NK-92 (cell line): ENCODE results near the gene BCS1L.
A peak's percentile ranks its signal among the peaks of the same experiment; 100 is the strongest.

Experiments
- DNase-seq: peaks from one replicate; lab custom pipeline; 2025; ENCODE audit not compliant: unreplicated experiment; lab: John Stamatoyannopoulos, UW

The BCS1L gene, protein sequence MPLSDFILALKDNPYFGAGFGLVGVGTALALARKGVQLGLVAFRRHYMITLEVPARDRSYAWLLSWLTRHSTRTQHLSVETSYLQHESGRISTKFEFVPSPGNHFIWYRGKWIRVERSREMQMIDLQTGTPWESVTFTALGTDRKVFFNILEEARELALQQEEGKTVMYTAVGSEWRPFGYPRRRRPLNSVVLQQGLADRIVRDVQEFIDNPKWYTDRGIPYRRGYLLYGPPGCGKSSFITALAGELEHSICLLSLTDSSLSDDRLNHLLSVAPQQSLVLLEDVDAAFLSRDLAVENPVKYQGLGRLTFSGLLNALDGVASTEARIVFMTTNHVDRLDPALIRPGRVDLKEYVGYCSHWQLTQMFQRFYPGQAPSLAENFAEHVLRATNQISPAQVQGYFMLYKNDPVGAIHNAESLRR

DNA sequence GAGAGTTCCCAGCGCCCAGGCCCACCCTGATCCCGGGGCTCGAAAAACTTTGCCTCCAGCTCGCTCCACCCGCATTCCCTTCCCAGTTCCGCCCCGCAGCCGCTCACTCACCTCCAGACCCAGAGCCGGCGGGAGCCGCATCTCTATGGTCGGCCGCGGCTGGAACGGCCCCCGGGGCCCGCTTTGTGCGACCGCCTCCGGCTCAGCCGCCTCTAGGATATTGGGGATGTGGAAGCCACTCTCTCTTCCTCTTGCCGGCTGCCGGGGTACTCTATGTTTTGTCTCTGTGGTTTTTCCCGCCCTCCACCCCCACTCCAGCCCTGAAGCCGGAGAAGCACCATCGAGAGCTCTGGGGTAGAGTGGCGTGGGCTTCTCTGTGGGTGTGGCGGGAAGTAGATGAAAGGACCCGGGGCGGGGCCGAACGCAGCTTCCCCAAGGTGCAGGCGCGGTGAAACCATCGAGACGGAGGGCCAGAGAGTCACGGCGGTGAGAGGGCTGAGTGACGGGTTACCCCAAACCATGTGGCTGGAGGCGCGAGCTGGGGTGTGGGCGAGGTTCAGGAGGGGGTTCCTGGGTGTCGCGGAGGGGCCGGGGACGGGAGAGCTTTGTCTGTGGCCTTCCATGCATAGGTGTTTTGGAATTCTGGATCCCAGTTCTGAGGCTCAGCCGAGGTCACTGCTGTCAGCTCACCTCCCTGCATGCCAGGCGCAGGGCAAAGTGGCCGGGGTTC is at the start of gene BCS1L, which contains the start of gene ZNF142:
TSS of gene BCS1L (plus strand) at position 426 of the 730 bp plus-strand sequence. CDS start 1,305 bp downstream, outside the sequence.
TSS of gene ZNF142 (minus strand) at position 366 of the 730 bp plus-strand sequence. CDS start 3,194 bp downstream, outside the sequence.
- DNase-seq: peak; percentile 40

DNA sequence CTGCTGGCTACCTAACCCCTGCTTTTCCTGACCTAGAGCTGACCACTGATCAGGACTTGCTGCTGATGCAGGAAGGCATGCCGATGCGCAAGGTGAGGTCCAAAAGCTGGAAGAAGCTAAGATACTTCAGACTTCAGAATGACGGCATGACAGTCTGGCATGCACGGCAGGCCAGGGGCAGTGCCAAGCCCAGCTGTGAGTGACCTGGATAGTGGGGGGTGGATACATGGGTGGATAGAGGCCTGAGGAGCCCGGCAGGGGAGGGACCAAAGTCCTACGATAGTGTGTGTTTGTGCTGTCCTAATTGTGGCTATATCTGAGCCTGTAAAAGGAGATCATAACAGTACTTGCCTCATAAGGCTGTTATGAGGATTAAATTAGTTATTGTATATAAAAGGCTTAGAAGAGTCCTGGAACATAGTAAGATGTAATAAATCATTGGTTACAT is 43.6 kb upstream of the BCS1L start:
- DNase-seq: no peak

DNA sequence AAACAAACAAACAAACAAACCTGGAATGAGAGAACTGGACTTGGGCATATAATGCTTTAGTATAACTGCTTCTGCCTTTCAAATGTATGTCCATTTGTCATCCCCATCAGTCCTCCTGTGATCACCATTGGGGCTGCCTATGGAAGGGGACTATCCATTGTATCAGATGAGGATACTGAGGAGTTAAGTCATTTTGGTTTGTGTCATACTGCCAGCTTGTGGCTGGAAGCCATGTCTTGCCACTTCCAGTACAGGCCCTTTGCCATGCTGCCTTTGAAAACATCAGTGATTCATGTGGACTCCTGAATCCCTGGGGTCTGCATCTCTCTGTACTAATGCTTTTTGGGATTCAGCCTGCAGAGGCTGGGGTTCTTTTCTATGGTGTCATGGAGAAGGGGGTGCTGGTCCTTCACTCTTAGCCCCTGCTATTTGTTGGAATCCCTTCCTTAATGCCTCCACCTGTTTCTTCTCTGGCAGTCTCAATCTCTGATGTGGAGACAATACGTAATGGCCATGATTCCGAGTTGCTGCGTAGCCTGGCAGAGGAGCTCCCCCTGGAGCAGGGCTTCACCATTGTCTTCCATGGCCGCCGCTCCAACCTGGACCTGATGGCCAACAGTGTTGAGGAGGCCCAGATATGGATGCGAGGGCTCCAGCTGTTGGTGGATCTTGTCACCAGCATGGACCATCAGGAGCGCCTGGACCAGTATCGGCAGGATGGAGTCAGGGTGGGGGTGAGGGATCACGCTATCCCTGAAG is 41.2 kb upstream of the BCS1L start:
- no peak for DNase-seq

DNA sequence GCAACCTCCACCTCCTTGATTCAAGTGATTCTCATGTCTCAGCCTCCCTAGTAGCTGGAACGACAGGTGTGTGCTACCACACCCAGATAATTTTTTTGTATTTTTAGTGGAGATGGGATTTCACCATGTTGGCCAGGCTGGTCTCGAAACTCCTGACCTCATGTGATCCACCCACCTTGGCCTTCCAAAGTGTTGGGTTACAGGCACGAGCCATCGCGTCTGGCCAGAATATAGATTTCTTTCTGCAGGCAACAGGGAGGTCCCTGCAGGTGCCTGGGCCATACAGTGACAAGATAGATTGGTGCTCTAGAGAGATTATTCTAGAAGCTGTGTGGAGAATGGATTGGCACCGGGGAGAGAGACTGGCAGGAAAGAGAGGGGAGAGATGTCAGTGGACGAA is 38.5 kb upstream of the BCS1L start:
- DNase-seq: no peak

DNA sequence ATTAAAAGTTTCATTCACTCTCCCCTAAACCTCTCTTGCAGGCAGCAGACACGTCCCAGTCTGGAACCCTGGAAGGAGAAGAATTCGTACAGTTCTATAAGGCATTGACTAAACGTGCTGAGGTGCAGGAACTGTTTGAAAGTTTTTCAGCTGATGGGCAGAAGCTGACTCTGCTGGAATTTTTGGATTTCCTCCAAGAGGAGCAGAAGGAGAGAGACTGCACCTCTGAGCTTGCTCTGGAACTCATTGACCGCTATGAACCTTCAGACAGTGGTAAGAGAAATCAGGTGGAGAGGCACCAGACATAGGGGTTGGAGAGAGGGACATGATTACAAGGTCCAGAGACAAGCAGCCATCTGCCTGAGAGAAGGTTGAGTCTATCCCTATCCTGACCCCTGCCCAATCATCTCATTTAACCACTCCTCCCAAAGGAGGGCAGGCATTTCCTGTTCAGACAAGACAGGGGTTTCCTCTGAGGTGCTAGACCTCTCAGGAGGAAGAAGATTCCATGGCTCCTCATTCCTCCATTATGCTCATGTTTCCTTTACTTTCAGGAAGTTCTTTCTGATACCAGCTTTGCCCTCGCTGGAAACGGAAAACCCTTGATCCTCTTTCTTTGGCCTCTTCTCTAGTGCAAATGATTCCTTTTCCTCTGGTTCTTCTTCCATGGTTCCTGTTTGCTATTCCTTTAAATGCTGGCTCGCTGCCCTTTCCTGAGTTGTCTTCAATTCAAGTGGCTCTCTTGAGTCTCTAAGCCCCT is 36.7 kb upstream of the BCS1L start:
- no peak for DNase-seq

DNA sequence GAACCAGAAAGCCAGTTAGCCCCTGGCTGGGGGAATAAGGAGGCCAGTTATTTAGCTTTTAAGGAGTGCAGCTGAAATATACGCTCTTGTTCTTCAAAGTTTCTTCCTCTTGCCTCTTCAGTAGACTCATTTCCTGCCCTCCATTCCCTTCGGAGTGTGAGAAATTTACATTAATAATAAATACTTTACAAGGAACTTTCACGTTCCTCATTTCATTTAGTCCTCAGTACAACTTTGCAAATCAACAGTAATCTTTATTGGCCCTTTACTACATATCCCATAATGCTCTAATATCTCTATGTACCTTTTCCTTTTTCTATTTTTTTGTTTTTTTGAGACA is 36.1 kb upstream of the BCS1L start:
- DNase-seq: no peak

DNA sequence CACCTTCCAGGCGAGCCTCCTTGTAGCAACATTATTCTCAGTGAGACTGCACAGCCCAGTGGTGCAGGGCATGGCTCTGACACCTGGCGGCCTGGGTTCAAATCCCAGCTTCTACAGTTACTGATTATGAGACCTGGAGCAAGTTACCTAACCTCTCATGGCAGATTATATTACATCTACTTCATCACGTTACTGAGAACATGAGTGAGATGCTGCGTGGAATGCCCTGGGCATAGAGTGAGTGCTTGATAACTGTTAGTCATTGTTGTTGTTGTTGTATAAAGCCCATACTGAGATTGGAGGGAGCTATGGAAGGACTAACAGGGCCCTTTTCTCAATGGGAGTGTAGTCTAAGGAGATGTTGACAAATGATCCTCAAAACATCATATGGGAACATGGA is 33.1 kb upstream of the BCS1L start:
- DNase-seq: no peak

DNA sequence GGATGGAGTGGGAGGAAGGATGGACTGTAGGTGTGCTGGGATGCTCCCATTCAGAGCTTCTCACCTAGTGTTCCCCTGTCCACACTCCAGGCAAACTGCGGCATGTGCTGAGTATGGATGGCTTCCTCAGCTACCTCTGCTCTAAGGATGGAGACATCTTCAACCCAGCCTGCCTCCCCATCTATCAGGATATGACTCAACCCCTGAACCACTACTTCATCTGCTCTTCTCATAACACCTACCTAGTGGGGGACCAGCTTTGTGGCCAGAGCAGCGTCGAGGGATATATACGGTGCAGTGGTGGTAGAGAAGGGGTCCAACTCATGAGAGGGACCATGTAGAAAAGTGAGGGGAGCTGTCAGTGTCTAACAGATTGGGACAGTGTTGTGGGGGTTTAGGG is 31.5 kb upstream of the BCS1L start:
- no peak for DNase-seq

DNA sequence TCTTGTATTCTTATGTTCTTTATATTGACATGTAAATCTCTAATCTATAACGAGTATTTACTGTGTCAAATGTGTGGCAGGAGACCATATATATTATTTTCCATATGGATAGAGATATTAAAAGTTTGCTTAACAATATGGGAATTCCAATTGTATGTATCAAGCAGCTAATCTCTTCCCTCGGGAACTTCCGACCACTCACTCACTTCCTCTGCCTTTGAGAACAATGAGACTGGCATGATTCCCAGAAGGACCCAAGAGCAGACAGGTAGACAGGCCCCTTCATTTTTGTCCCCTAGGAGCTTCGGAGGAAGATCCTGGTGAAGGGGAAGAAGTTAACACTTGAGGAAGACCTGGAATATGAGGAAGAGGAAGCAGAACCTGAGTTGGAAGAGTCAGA is 27.6 kb upstream of the BCS1L start:
- DNase-seq: no peak

DNA sequence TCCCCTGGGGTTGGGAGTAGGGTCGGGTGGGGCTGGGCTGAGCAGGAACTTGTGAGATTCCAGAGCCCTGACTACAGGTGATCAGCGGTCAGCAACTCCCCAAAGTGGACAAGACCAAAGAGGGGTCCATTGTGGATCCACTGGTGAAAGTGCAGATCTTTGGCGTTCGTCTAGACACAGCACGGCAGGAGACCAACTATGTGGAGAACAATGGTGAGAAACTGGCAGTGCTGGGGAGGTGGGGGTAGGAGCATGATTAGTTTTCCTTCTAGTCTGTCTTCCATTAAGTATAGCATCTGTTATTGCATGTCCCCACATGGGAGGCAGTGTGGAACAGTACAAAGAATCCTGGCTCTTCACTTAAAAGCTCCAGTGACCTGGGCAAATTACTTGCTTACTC is 23.8 kb upstream of the BCS1L start:
- no peak for DNase-seq

DNA sequence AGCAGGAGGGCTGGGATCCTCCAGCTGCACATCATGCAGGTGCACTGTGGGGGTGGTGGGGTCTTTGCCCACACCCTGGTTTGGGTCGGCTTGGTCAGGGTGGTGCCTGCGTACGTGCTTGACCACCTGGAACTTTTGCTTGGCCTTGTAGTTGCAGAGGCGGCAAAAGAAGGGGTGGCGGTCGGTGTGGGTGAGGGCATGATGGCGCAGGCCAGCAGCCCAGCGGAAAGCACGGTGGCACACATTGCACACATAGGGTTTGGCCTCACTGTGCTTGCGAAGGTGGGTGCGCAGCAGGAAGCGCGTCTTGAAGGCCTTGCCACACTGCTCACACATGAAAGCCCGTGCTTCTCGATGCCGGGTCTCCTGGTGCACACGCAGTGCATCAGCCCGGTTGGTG is 21.1 kb upstream of the BCS1L start:
- no peak for DNase-seq

DNA sequence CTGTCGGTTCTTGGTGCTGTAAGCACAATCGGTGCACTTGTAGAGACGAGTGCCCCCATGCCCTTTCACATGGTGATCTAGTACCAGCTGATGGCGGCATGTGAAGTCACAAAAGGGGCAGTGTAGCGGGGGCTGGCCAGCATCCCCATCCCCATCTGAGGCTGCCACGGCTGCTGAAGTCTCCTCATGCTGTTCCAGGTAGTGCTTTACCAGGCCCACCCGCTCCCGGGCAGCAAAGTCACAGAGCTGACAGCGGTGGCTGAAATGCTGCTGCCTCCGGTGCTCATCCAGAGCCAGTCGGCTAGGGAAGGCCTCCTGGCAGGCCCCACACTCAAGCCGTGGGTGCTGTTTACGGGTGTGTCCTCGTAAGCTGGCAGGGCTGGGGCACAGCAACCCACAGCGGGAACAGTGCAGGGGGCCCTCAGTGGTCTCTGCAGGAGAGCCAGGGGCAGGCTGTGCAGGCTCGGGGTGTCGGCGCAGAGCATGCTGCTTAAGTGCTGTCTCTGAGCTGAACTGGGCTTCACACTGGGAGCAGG is 17.3 kb upstream of the BCS1L start:
- DNase-seq: no peak

DNA sequence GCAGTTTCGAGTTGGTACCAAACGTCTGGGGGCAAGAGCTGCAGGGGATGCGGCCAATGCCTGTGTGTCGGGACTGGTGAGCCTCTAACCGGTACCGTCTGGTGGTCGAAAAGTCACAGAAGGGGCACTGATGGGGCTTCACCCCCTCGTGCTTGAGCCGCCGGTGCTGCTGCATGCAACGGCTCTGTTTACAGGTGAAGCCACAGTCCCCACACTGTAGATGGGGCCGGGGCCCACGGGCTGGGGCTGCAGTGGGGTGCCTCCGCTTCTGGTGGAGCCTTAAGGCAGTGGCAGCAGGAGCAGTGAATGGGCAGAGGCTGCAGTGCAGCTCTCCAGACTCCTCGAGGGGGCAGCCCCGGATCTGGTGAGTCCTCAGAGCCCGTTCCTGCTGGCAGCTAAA is 16.7 kb upstream of the BCS1L start:
- DNase-seq: no peak

DNA sequence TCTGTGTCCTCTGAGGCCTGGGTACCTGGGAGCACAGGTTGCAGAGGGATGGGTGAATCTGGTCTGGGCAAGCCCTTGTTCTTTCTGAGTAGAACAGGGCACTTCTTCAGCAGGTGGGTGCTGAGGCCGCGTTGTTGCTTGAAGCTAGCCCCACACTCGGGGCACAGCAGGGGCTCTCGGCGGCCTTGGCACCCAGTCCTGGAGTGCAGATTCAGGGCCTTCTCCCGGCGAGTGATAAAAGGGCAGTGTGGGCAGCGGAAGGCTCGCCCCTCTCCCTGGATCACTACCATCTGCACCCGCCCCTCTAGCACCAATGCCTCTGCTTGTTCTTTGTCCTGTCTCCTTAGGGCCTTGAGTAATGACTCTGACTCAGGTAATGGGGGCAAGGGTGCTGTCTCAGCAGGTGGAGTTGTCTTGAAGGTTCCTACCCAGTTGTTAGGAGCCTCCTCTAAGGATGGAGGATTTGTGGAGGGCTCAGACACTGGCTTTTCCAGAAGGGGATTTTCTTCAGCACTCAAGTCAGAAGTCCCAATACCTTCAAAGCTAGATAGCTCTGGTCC is 15.7 kb upstream of the BCS1L start:
- no peak for DNase-seq

DNA sequence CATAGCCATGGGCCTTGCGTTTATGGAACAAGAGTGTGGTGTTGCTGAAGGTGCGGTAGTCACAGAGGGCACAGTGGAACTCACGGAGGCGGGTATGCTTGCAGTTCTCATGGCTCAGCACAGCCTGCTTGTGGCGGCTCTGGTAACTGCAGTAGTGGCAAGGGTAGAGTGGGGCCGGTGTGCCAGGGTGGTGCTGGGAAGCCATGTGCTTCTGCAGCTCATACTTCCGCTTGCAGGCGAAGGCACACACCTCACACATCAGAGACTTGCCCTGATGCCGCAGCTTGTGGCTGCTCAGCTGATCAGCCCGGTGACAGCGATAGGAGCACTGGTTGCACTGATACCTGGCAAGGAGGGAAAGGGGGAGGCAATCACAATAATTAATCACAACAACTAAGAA is 14.8 kb upstream of the BCS1L start:
- DNase-seq: no peak

DNA sequence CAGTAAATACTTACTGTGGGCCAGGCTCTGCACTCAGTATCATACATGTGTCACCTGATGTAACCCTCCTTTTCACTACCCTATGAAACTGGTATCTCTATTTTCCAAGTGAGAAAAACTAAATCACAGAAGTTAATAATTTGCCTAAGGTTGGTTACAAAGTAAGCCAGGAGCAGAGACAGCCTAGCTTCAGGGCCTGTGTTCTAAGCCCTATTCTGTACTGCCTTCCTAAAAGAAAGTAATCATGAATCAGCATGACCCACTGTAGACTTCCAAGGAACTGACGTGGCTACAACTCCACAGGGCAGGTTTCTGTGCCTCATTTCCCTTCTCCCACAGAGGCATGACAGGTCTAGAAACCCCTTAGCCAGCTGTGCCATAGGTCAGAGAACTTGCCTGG is 14.4 kb upstream of the BCS1L start:
- DNase-seq: no peak

DNA sequence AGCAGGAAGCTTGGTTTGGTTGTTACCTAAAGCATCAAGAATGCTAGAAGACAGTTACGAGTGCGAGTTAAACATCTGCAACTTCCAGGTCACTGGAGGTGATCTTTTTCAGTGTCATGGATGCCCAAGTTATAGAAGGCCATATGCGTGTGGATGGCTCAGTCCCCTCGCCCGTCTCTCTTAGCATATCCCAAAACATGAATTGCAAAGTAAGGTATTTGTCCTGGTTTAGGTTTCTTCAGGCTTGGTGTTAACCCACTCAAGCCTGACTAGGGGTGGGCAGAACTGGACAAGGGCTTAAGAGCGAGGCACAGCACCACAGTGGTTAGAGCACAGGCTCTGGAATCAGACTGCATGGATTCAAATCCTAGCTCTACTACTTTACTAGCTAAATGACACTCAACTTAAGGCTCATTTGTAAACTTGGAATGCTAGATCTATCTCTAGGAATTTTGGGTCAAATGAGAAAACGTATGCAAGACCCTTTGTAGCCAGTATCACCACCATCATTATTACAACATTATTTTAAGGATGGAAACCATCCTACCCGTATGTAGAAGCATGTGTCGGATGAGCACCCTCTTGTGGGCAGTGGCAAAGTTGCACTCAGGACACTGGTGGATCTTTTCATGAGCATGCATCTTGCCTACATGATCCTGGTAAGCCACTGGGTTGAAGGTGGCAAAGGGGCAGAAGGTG is 11.2 kb upstream of the BCS1L start:
- DNase-seq: no peak

DNA sequence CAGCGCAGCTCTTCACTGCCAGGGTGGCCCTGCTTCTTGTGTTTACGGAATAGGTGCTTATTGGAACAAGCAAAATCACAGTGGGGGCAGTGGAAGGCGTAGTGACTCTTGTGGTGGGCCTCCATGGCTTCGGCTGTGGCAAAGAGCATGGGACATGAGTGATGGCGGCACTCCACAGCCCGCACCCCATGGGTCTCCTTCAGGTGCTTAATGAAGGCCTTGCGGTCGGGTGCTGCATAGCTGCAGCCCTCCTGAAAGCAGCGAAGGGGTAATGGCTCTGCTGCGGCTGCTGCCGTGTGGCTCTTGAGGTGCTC is 10.7 kb upstream of the BCS1L start:
- DNase-seq: no peak

DNA sequence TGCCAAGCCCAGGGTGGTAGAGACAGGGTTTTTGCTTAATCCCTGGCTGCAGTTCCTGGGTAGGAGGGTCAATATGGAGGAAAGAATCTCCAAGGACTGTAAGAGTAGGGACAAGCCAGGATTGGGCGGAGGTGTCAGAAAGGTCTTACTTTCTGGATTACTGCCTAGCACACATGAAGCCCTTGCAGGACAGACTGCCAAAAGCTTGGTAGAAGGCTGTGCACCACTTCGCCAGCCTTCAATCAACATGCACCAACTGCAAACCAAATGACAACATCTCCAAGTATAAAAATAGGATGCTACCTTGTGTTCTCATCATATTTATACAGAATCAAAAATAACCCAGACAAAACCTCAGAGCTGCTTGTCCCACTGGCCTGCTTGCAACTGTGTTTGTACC is 3.7 kb upstream of the BCS1L start:
- DNase-seq: no peak

DNA sequence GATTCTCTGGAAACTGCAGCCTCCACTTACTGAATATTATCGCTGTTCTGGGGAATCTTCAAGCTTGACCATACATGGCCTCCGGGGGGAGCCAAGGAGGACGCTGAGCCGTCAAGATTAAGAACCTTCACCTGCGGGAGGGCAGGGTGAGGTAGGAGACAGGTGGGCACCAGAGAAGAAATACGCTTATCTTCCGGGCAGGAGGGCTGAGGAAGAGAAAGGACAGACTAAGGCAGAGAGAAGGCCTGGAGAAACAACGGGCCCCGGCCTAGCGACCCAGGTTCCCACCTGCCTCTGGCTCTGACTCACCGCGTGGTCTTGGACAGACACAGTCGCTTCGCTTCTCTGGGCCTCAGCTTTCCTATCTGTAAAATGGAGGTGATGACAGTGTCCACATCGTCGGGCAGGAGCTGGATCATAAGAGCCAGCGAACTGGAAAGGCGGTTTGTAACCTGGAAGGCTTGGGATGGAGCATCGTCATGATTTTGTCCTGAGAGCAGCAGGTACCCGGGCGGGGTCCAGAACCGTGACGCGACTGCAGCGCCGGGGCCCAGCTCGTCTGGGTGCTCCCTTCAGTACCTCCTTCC is 719 bp upstream of the BCS1L start:
- no peak for DNase-seq
